ENCODE measurements around the gene EIF3D.

GRCh38 chr22:36464715-36465231 lies 64.2 kb downstream of the EIF3D start:
- TF ChIP-seq ZFP30 (CRISPR knock-in tag; IDR thresholded peaks at IDR 0.05) (no peak), ARNTL (CRISPR knock-in tag; IDR thresholded peaks at IDR 0.05; ENCODE audit: borderline replicate concordance, low read depth) (no peak), ZNF565 (CRISPR knock-in tag; conservative IDR thresholded peaks at IDR 0.05; ENCODE audit: low read depth) (no peak), CREB5 (CRISPR knock-in tag; IDR thresholded peaks at IDR 0.05; ENCODE audit: low read depth) (no peak; the same call in 1 of the 2 replicates), PATZ1 (CRISPR knock-in tag; IDR thresholded peaks at IDR 0.05; ENCODE audit: borderline replicate concordance) (no peak), GLIS3 (CRISPR knock-in tag; IDR thresholded peaks at IDR 0.05) (no peak), TCF4 (CRISPR knock-in tag; IDR thresholded peaks at IDR 0.05; ENCODE audit: borderline replicate concordance) (no peak), OSR1 (CRISPR knock-in tag; IDR thresholded peaks at IDR 0.05) (no peak), SNAI2 (CRISPR knock-in tag; IDR thresholded peaks at IDR 0.05) (peak; percentile 68; the same call in 1 of the 2 replicates)

Data from SK-N-SH treated with all-trans-retinoic acid at 6 μM for 48 hours (cell line).